ENCODE measurements around the gene MPPED2. TPM values are rescaled to one million over a fixed set of nuclear protein-coding genes. Genes with fewer than 3 reads are reported as not detected.

Gene MPPED2
- total RNA-seq, 5 donors from 2014 or later (not counting 1 experiment from before 2014, with no cell fraction given) = 0.58 to 8.1 (median 0.99) TPM

DNA sequence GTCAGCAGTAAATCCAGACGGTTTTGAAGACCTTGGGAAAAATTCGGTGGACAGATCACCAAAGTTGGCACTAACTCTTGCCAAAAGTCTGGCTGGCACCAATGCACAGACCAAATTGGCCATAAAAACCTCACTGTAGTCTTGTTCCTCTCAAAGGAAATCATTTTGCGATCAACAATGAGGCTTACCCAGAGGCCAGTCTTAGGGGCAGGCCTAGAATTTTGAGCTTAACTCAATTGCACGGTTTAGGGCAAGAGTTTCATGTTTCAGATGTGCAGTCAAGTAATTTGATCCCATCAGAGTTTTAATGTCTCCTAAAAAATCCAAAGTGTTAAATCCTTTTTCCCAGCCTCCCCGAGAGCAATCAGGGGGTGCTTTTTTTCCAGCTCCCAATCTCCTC, 19.0 kb downstream of the MPPED2 start:
- no peak overlapping the region for H3K4me3 Mint-ChIP-seq
- no peak overlapping the region for H3K27ac ChIP-seq (ENCODE audit: low read length)
- no peaks in the 10 kb centered on the region for H3K9me3 Mint-ChIP-seq
- H3K27ac Mint-ChIP-seq = no peak overlapping the region
- ChIA-PET CTCF (no interaction called here), POLR2A (no interaction called here)
- H3K27me3 Mint-ChIP-seq = no peaks in the 10 kb centered on the region
- ATAC-seq (replicated peaks in 1 of 4) (no peak), DNase-seq (no peak)
- no peaks in the 10 kb centered on the region for H3K4me1 Mint-ChIP-seq
- H3K36me3 Mint-ChIP-seq = no peaks in the 10 kb centered on the region
- no peaks in the 10 kb centered on the region for H3K27me3 ChIP-seq (replicated peaks in 1 of 2; ENCODE audit: control insufficient read depth in 2 of 2, extremely low read depth in 1 of 2, insufficient read depth in 2 of 2, low read length in 1 of 2)
- no peak overlapping the region for H3K4me3 ChIP-seq (ENCODE audit: control insufficient read depth in 1 of 2, extremely low read depth in 1 of 2, low read length in 1 of 2)
- H3K4me1 ChIP-seq (ENCODE audit: control insufficient read depth in 1 of 2, extremely low read depth in 1 of 2, insufficient read depth in 2 of 2, low read length in 2 of 2) = no peaks in the 10 kb centered on the region
- H3K36me3 ChIP-seq (ENCODE audit: control insufficient read depth in 2 of 2, extremely low read depth in 1 of 2, insufficient read depth in 1 of 2, low read length in 1 of 2) = no peaks in the 10 kb centered on the region
- 82% methylated on average over 4 of the region's 5 CpGs for WGBS (ENCODE audit: insufficient coverage)
- no peaks in the 10 kb centered on the region for H3K9me3 ChIP-seq

DNA sequence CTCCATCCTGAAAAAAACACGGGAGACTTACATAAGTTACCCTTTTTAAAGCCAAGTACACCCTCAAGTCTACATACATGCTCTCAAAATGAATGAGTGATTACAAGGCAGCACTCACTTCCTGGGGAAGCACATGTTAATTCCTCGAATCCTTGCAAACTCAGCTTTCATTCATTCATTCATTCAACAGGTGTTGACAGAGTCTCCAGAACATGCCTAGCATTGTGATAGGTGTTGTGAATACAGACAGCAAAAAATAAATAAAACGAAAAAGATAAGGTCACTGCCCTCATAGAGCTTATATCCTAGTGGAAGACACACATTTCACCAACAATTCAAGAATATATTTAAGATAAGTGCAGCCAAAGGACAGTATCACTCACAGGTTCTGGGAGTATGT, 19.7 kb downstream of the MPPED2 start:
- H3K4me1 ChIP-seq (ENCODE audit: control insufficient read depth in 1 of 2, extremely low read depth in 1 of 2, insufficient read depth in 2 of 2, low read length in 2 of 2) = no peaks in the 10 kb centered on the region
- Mint-ChIP-seq H3K4me3 (no peak overlapping the region), H3K9me3 (no peaks in the 10 kb centered on the region), H3K4me1 (no peaks in the 10 kb centered on the region), H3K36me3 (no peaks in the 10 kb centered on the region), H3K27me3 (no peaks in the 10 kb centered on the region), H3K27ac (no peak overlapping the region)
- WGBS (ENCODE audit: insufficient coverage) = no CpG with 5 or more reads among the region's 3 CpGs
- no peaks in the 10 kb centered on the region for H3K36me3 ChIP-seq (ENCODE audit: control insufficient read depth in 2 of 2, extremely low read depth in 1 of 2, insufficient read depth in 1 of 2, low read length in 1 of 2)
- no peaks in the 10 kb centered on the region for H3K9me3 ChIP-seq
- ATAC-seq (replicated peaks in 1 of 4) (no peak), DNase-seq (no peak)
- CTCF ChIA-PET = interaction anchor here in 1 of 2 donors (0.6 kb wide), 1 partner anchor 1672 kb away, joined by 4 read pairs; no protein-coding TSS in a partner anchor
- POLR2A ChIA-PET = no interaction called here
- no peak overlapping the region for H3K27ac ChIP-seq (ENCODE audit: low read length)
- H3K4me3 ChIP-seq (ENCODE audit: control insufficient read depth in 1 of 2, extremely low read depth in 1 of 2, low read length in 1 of 2) = no peak overlapping the region
- no peaks in the 10 kb centered on the region for H3K27me3 ChIP-seq (replicated peaks in 1 of 2; ENCODE audit: control insufficient read depth in 2 of 2, extremely low read depth in 1 of 2, insufficient read depth in 2 of 2, low read length in 1 of 2)

DNA sequence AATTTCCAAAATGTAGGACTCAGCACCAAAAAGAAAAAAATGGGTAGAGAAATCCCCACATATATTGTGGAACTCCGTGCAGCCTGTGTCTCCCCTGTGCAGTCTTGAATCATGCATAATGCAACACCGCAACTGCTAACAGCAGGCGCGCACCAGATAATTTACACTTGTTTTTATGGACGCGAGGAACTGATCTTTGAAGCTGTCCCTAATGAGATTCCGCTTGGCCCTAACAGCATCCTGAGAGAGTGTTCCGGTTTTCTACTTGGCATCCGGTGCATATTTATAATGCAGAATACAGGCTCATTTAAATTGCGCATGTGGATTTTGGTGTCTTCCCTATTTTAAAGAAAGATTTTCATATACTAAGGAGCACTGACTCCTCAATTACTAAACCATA, 21.1 kb downstream of the MPPED2 start:
- no peak overlapping the region for H3K27ac Mint-ChIP-seq
- H3K4me1 Mint-ChIP-seq = no peaks in the 10 kb centered on the region
- ChIA-PET POLR2A (no interaction called here), CTCF (no interaction called here)
- no peaks in the 10 kb centered on the region for H3K9me3 Mint-ChIP-seq
- Histone ChIP-seq H3K27me3 (replicated peaks in 1 of 2; ENCODE audit: control insufficient read depth in 2 of 2, extremely low read depth in 1 of 2, insufficient read depth in 2 of 2, low read length in 1 of 2) (no peaks in the 10 kb centered on the region), H3K4me3 (ENCODE audit: control insufficient read depth in 1 of 2, extremely low read depth in 1 of 2, low read length in 1 of 2) (no peak overlapping the region), H3K27ac (ENCODE audit: low read length) (no peak overlapping the region), H3K36me3 (ENCODE audit: control insufficient read depth in 2 of 2, extremely low read depth in 1 of 2, insufficient read depth in 1 of 2, low read length in 1 of 2) (no peaks in the 10 kb centered on the region), H3K4me1 (ENCODE audit: control insufficient read depth in 1 of 2, extremely low read depth in 1 of 2, insufficient read depth in 2 of 2, low read length in 2 of 2) (no peaks in the 10 kb centered on the region), H3K9me3 (no peaks in the 10 kb centered on the region)
- H3K27me3 Mint-ChIP-seq = no peaks in the 10 kb centered on the region
- ATAC-seq (replicated peaks in 1 of 4) (no peak), DNase-seq (no peak)
- WGBS (ENCODE audit: insufficient coverage) = 88% methylated on average over 5 of the region's 10 CpGs
- H3K36me3 Mint-ChIP-seq = no peaks in the 10 kb centered on the region
- no peak overlapping the region for H3K4me3 Mint-ChIP-seq

DNA sequence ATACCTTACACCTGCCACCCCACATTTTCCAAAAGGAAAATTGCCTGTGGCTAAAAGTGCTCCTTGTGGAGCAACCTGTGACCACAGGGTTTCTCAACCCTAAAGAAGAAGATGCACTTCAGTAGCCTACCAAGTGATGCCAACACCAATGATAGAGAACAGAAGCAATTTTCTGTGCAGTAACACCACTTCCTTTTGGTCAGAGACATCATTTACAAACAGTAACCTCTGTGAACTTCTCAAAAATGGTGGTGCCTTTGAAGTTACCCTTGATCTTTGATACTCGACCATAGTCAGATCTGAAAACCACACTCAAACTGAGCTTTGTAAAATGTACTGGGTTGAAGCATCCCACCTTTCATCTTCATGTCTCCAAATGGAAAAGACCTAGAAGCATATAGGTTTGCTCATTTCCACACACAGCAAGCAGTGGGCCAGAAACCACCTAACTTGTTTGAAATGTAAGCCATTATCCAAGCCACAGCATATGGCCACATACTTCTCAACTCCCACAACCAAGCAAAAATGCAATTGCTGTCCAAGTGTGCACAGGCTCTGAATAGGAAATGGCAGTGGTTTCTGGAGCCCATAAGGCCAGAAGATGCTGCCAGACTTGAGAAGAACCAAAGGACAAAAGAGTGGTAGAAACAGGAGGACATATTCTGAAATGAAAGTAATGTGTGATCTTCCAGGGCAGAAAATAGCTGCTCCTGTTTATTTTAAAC, 24.3 kb downstream of the MPPED2 start:
- no peaks in the 10 kb centered on the region for H3K9me3 ChIP-seq
- H3K27ac ChIP-seq (ENCODE audit: low read length) = no peak overlapping the region
- H3K4me3 ChIP-seq (ENCODE audit: control insufficient read depth in 1 of 2, extremely low read depth in 1 of 2, low read length in 1 of 2) = no peak overlapping the region
- no peak for DNase-seq
- no peaks in the 10 kb centered on the region for H3K4me1 Mint-ChIP-seq
- no peaks in the 10 kb centered on the region for H3K9me3 Mint-ChIP-seq
- CTCF ChIA-PET = no interaction called here
- H3K27me3 Mint-ChIP-seq = no peaks in the 10 kb centered on the region
- no peaks in the 10 kb centered on the region for H3K27me3 ChIP-seq (replicated peaks in 1 of 2; ENCODE audit: control insufficient read depth in 2 of 2, extremely low read depth in 1 of 2, insufficient read depth in 2 of 2, low read length in 1 of 2)
- H3K4me3 Mint-ChIP-seq = no peak overlapping the region
- H3K36me3 ChIP-seq (ENCODE audit: control insufficient read depth in 2 of 2, extremely low read depth in 1 of 2, insufficient read depth in 1 of 2, low read length in 1 of 2) = no peaks in the 10 kb centered on the region
- no peaks in the 10 kb centered on the region for H3K36me3 Mint-ChIP-seq
- POLR2A ChIA-PET = no interaction called here
- H3K4me1 ChIP-seq (ENCODE audit: control insufficient read depth in 1 of 2, extremely low read depth in 1 of 2, insufficient read depth in 2 of 2, low read length in 2 of 2) = no peaks in the 10 kb centered on the region
- no CpG with 5 or more reads among the region's 1 CpG for WGBS (ENCODE audit: insufficient coverage)
- no peak for ATAC-seq (replicated peaks in 1 of 4)
- H3K27ac Mint-ChIP-seq = no peak overlapping the region

DNA sequence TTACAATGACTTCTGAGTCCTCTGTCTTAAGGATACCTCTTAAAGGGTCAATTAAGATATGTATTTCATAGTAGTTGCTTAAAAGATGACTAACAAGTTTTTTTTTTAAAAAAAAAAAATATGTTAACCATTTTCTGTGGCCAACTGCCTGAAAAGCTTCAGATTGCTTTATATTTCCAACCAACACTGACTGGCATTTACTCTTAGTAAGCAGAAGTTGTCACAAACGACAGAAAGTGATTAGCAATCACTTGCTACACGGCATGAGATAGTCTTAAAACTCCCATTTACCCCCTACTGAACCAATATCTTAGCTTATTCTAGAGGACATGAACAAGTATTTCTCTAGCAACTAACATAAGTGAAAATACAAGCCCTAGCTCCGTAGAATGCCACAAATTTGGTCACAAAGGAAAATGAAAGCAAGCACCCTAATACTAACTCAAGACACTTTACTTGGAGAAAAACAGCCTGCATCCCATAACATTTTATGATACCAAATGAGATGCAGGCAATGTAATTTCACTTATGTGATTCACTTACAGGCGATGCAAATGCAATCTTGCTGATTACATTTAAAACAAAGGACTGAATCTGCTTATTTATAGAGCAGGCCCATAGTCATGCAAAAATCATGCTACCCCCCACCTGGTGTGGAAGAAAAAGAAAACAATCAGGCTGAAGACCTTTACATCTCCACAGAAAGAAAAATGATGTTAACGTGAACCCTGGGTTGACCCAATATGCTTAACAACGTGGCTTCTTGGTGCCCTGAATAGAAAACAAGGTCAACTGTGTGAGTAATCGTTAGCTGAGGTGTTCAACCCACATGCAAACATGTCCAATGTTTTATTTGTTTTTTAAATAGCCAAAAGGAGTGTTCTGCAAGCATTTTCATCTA, 25.7 kb downstream of the MPPED2 start:
- H3K36me3 Mint-ChIP-seq = no peaks in the 10 kb centered on the region
- no peaks in the 10 kb centered on the region for H3K36me3 ChIP-seq (ENCODE audit: control insufficient read depth in 2 of 2, extremely low read depth in 1 of 2, insufficient read depth in 1 of 2, low read length in 1 of 2)
- WGBS (ENCODE audit: insufficient coverage) = 26% methylated on average over 4 of the region's 7 CpGs
- no peaks in the 10 kb centered on the region for H3K9me3 ChIP-seq
- no peaks in the 10 kb centered on the region for H3K4me1 ChIP-seq (ENCODE audit: control insufficient read depth in 1 of 2, extremely low read depth in 1 of 2, insufficient read depth in 2 of 2, low read length in 2 of 2)
- H3K27ac Mint-ChIP-seq = no peak overlapping the region
- H3K4me1 Mint-ChIP-seq = no peaks in the 10 kb centered on the region
- CTCF ChIA-PET = no interaction called here
- POLR2A ChIA-PET = no interaction called here
- no peak for DNase-seq
- no peaks in the 10 kb centered on the region for H3K27me3 ChIP-seq (replicated peaks in 1 of 2; ENCODE audit: control insufficient read depth in 2 of 2, extremely low read depth in 1 of 2, insufficient read depth in 2 of 2, low read length in 1 of 2)
- no peaks in the 10 kb centered on the region for H3K27me3 Mint-ChIP-seq
- H3K9me3 Mint-ChIP-seq = no peaks in the 10 kb centered on the region
- no peak overlapping the region for H3K27ac ChIP-seq (ENCODE audit: low read length)
- no peak overlapping the region for H3K4me3 Mint-ChIP-seq
- no peak overlapping the region for H3K4me3 ChIP-seq (ENCODE audit: control insufficient read depth in 1 of 2, extremely low read depth in 1 of 2, low read length in 1 of 2)
- no peak for ATAC-seq (replicated peaks in 1 of 4)

DNA sequence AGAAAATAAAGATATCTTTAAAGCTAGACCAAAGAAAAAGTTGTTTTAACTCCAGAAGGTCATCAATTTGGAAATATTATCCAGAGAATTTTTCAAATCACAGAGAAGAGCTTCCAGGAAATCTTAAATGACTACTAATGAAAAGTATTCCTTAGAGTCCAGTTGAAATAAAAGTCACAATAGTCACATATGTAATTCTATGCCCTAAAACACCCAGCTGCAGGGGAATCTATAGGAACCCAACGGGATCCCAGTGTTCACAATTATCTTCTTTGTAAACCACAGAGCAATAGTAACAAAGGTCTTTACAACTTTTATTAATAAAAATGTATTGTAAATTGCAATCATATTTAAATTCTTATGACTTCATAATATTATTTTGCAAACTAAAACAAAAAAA, 27.1 kb downstream of the MPPED2 start:
- CTCF ChIA-PET = no interaction called here
- no CpG with 5 or more reads among the region's 1 CpG for WGBS (ENCODE audit: insufficient coverage)

More for the DNA sequence above, 27.1 kb downstream of the MPPED2 start:
- no peak for DNase-seq
- no peaks in the 10 kb centered on the region for H3K27me3 ChIP-seq (replicated peaks in 1 of 2; ENCODE audit: control insufficient read depth in 2 of 2, extremely low read depth in 1 of 2, insufficient read depth in 2 of 2, low read length in 1 of 2)
- H3K4me3 ChIP-seq (ENCODE audit: control insufficient read depth in 1 of 2, extremely low read depth in 1 of 2, low read length in 1 of 2) = no peak overlapping the region
- Mint-ChIP-seq H3K27ac (no peak overlapping the region), H3K9me3 (no peaks in the 10 kb centered on the region), H3K36me3 (no peaks in the 10 kb centered on the region), H3K27me3 (no peaks in the 10 kb centered on the region), H3K4me1 (no peaks in the 10 kb centered on the region), H3K4me3 (no peak overlapping the region)
- H3K27ac ChIP-seq (ENCODE audit: low read length) = no peak overlapping the region
- no peaks in the 10 kb centered on the region for H3K36me3 ChIP-seq (ENCODE audit: control insufficient read depth in 2 of 2, extremely low read depth in 1 of 2, insufficient read depth in 1 of 2, low read length in 1 of 2)
- no peaks in the 10 kb centered on the region for H3K4me1 ChIP-seq (ENCODE audit: control insufficient read depth in 1 of 2, extremely low read depth in 1 of 2, insufficient read depth in 2 of 2, low read length in 2 of 2)
- no peak for ATAC-seq (replicated peaks in 1 of 4)
- POLR2A ChIA-PET = interaction anchor here in 1 of 2 donors (0.6 to 0.7 kb wide), 2 partner anchors 177 to 207 kb away, joined by 3 to 6 read pairs; no protein-coding TSS in a partner anchor
- H3K9me3 ChIP-seq = no peaks in the 10 kb centered on the region

Data from T-cell (primary cell).